ENCODE data around the gene ALG8.
A peak's percentile ranks its signal among the peaks of the same experiment; 100 is the strongest.
"Not testable (repeated sequence)": the region's sequence is repeated elsewhere in the genome, so short reads cannot be mapped to it uniquely, and the experiment has no call there.

The ALG8 gene

DNA sequence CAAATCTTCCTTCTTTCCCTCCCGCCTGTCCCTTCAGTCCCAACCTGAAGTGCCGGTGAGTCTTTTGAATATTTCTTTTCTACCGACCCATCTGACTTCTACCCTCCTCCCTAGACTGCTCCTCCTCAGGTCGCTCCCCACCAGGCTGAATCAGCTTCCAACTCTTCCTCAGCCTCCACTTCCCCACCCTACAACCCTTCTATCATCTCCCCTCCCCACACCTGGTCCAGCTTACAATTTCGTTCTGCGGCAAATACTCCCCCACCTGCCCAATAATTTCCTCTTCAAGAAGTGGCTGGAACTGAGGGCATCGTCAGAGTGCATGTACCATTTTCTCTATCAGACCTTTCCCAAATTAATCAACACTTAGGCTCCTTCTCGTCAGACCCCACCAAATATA is 57.3 kb downstream of the ALG8 start:
- DNase-seq (ENCODE audit: extremely low read depth, low read depth), result no peak
- TF ChIP-seq, protein P1, sequence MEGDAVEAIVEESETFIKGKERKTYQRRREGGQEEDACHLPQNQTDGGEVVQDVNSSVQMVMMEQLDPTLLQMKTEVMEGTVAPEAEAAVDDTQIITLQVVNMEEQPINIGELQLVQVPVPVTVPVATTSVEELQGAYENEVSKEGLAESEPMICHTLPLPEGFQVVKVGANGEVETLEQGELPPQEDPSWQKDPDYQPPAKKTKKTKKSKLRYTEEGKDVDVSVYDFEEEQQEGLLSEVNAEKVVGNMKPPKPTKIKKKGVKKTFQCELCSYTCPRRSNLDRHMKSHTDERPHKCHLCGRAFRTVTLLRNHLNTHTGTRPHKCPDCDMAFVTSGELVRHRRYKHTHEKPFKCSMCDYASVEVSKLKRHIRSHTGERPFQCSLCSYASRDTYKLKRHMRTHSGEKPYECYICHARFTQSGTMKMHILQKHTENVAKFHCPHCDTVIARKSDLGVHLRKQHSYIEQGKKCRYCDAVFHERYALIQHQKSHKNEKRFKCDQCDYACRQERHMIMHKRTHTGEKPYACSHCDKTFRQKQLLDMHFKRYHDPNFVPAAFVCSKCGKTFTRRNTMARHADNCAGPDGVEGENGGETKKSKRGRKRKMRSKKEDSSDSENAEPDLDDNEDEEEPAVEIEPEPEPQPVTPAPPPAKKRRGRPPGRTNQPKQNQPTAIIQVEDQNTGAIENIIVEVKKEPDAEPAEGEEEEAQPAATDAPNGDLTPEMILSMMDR (IDR thresholded peaks at IDR 0.05; ENCODE audit: low read depth, low read length), result no peak

DNA sequence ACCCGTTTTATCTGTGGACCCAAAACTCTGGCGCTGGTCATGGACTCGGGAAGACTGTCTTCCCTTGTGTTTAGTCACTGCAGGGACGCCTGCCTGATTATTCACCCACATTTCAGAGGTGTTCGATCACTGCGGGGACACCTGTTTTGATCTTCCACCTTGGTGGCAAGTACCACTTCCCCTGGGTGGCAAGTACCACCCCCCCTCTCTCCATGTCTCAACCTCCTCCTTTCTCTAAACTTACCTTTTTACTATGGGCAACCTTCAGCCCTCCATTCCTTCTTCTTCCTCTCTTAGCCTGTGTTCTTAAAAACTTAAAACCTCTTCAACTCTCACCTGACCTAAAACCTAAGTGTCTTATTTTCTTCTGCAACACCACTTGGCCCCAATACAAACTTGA is 57.8 kb downstream of the ALG8 start:
- TF ChIP-seq, protein P1 (IDR thresholded peaks at IDR 0.05; ENCODE audit: low read depth, low read length), result no peak

DNA sequence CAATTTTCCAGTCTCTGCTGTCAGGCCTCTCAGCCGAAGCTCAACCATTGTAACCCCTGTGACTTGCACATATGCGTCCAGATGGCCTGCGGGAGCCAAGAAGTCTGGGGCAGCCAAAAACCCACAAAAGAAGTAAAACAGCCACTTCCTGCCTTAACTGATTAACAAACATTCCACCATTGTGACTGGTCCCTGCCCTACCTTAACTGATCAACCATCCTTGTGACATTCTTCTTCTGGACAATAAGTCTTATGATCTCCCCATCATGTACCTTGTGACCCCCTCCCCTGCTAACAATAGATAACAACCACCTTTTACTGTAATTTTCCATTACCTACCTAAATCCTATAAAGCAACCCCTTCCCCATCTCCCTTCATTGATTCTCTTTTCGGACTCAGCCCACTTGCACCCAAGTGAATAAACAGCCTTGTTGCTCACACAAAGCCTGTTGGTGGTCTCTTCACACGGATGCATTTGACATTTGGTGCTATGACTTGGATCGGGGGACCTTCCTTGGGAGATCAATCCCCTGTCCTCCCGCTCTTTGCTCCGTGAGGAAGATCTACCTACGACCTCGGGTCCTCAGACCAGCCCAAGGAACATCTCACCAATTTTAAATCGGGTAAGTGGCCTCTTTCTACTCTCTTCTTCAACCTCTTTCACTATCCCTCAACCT is 58.5 kb downstream of the ALG8 start:
- TF ChIP-seq, protein P1 (IDR thresholded peaks at IDR 0.05; ENCODE audit: low read depth, low read length), result no peak
- no peak for DNase-seq (ENCODE audit: extremely low read depth, low read depth)

More for the DNA sequence above, 57.8 kb downstream of the ALG8 start:
- DNase-seq (ENCODE audit: extremely low read depth, low read depth), result no peak

DNA sequence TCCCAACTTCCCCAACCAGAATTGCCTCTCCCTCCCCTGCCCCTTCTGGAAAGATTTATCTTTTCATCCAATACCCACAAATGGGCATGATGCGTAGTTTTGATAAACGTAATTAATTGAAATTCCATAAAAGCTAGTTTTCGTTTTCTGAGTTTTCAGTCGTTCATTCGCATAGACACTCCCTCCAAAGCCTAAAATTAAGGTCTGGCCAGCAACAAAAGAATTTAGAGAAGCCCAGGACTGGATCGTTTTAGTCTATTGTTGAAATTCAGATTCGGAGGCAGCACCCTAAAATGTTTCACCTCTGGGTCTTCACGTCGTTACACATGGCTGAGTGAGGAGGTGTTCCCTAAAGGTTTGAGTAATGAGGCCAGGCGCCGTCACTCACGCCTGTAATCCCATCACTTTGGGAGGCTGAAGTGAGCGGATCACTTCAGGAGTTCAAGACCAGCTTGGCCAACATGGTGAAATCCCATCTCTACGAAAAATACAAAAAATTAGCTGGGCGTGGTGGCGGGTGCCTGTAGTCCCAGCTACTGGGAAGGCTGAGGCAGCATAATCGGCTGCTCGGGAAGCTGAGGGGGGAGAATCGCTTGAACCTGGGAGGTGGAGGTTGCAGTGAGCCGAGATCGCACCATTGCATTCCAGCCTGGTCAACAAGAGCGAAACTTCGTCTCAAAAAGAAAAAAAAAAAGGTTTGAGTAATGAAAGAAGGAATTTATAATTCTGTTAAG is 59.2 kb downstream of the ALG8 start:
- no peak for DNase-seq (ENCODE audit: extremely low read depth, low read depth)
- TF ChIP-seq, protein P1 (IDR thresholded peaks at IDR 0.05; ENCODE audit: low read depth, low read length), result no peak

DNA sequence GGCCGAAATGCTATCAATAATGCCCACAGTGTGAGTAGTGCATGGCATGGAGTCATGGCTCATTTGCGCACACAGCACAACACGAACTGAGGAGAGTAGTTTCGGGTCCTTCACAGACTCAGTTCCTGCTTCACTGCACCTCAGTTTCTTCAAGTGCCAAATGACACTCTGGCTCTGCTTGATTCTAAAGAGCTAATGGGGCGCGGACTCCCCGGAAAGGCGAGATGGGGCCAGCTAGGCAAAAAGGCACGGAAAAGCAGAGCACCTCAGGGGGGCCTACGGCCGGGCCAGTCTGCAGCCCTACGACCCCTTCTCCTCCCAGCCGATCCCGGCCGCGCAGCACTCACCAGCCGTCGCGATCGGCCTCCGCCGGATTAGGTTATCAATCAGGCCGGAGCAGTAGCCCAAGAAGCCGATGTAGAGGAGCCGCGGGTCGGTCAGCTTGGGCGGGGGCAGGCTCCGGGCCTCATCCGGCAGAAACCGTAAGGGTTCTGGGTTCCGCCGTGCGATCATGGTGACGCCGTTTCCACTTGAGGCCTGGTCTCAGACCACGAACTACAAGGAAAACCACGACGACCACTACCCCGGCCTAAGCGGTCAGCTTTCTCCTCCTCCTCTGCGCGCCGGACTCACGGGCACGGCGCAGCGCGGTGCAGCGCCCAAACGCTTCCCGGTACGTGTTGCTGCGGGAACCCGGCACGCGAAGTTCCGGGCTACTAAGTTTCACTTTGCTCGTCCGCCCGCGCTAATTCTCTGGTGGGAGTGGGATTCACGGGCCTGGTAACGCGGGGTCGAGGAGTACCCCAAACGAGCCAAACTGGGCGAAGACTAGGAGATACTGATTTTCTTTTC is 60.0 kb downstream of the ALG8 start, which contains the start of gene NDUFC2:
Gene NDUFC2, minus strand, starts transcription at position 631 of the 852 bp plus-strand sequence. Its CDS starts 118 bp downstream, at position 513.
- DNase-seq (ENCODE audit: extremely low read depth, low read depth), result peak; percentile 62
- TF ChIP-seq, protein P1 (IDR thresholded peaks at IDR 0.05; ENCODE audit: low read depth, low read length), result no peak

DNA sequence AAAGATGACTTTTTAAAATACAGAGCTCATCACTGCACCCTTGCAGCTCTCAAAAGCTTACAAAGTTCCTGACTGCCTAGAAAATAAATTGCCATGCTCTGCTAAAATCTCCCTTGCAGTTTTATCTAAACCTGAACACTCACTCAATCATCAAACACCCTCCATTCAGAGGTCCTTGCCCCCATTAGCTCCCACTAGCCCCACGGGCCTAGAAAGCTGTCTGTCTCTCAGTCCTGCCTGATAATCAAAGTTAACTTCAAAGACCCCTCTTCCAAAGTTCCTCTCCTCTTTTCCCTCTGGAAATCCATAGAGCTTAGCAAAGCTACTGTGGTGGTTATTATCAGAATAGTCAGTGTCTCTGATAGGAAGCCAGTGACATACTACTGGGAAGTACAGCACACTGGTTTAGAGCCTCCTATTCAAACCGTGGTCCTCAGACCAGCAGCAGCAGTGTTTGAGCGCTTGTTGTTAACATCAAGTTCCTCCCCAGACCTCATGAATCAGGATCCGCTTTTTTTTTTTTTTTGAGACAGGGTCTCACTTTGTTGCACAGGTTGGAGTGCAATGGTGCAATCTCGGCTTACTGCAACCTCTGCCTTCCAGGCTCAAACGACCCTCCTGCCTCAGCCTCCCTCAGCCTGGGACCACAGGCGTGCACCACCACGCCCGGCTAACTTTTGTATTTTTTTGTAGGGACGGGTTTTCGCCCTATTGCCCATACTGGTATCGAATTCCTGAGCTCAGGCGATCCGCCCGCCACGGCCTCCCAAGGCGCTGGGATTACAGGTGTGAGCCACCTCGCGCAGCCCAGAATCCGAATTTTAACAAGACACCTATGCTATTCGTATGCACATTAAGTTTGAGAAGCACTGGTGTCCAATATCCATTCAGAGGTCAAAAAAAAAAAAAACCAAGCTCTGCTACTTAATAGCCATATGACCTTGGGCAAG is 60.9 kb downstream of the ALG8 start:
- TF ChIP-seq, protein P1 (IDR thresholded peaks at IDR 0.05; ENCODE audit: low read depth, low read length), result no peak
- DNase-seq (ENCODE audit: extremely low read depth, low read depth), result no peak

DNA sequence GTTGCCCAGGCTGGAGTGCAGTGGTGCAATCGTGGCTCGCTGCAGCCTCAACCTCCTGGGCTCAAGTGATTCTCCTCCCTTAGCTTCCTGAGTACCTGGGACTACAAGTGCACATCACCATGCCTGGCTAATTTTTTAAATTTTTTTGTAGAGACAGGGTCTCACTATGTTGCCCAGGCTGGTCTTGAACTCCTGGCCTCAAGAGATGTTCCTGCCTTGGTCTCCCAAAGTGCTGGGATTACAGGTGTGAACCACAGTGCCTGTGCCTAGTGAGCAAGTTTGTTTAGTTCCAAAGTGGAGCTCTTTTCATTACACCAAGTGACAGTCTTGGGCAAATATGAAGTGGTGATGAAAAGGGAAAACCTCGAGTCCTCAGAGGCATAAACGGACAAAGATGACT is 61.8 kb downstream of the ALG8 start:
- DNase-seq (ENCODE audit: extremely low read depth, low read depth), result not testable (repeated sequence)
